CD14-positive monocyte (primary cell): Measurements from ENCODE around the gene AFG3L2. TPM values are rescaled to one million over a fixed set of nuclear protein-coding genes. Genes with fewer than 3 reads are reported as not detected.

Source experiments
- DNase-seq, 3 donors: peaks; one replicate each; pipeline ENCODE4 v3.0.0-alpha.2; 2011 to 2022
- H2AFZ ChIP-seq: 2 replicates; pipeline ENCODE4 v1.6.0; 2012; ENCODE audit warnings: mild to moderate bottlenecking, low read depth, low read length, inconsistent platforms; ENCODE audit not compliant: insufficient read depth, poor library complexity, severe bottlenecking
- H3K27ac ChIP-seq, 2 donors: 1 replicate in 1 of 2; 2 replicates in 1 of 2; pipeline ENCODE4 v1.5.1; 2012 to 2013; ENCODE audit warnings: low read length in 2 of 2, control low read depth in 1 of 2, inconsistent platforms in 1 of 2, low read depth in 1 of 2, mild to moderate bottlenecking in 1 of 2
- H3K27me3 ChIP-seq, 2 donors: one replicate each; pipeline versions ENCODE4 v1.6.0 to v1.6.1; 2011 to 2013; ENCODE audit warnings: low read length in 2 of 2; ENCODE audit not compliant: control insufficient read depth in 2 of 2, insufficient read depth in 2 of 2
- H3K36me3 ChIP-seq, 2 donors: replicated peaks in 1 of 2; 1 replicate in 1 of 2; 2 replicates in 1 of 2; pipeline versions ENCODE4 v1.5.1 to v1.6.1; 2012 to 2013; ENCODE audit warnings: low read length in 2 of 2, control low read depth in 1 of 2, inconsistent platforms in 1 of 2, mild to moderate bottlenecking in 1 of 2; ENCODE audit not compliant: insufficient read depth in 2 of 2, control insufficient read depth in 1 of 2
- H3K4me1 ChIP-seq, 2 donors: 1 replicate in 1 of 2; 2 replicates in 1 of 2; pipeline versions ENCODE4 v1.5.1 to v1.6.1; 2012 to 2013; ENCODE audit warnings: low read length in 2 of 2, control low read depth in 1 of 2, inconsistent platforms in 1 of 2, mild to moderate bottlenecking in 1 of 2, moderate library complexity in 1 of 2; ENCODE audit not compliant: insufficient read depth in 2 of 2, control insufficient read depth in 1 of 2
- H3K4me2 ChIP-seq: replicated peaks from 2 replicates; pipeline ENCODE3; 2012; ENCODE audit warnings: low read length, moderate library complexity, mild to moderate bottlenecking; ENCODE audit not compliant: poor library complexity, severe bottlenecking; ENCODE audit errors: extremely low read depth
- H3K4me3 ChIP-seq, 3 experiments: fragments of 200-600 bp in 1 of 3; sonication (generic) in 1 of 3; replicated peaks in 1 of 3; 1 replicate in 2 of 3; 2 replicates in 1 of 3; pipeline ENCODE4 v1.5.1; 2011 to 2013; ENCODE audit warnings: low read length in 3 of 3, mild to moderate bottlenecking in 3 of 3, control low read depth in 2 of 3, low read depth in 2 of 3, inconsistent platforms in 1 of 3, moderate library complexity in 1 of 3
- H3K79me2 ChIP-seq: 2 replicates; pipeline ENCODE4 v1.6.0; 2012; ENCODE audit warnings: mild to moderate bottlenecking, control low read depth, inconsistent platforms, low read length, moderate library complexity; ENCODE audit not compliant: insufficient read depth
- H3K9ac ChIP-seq: 2 replicates; pipeline ENCODE4 v1.6.0; 2017; ENCODE audit warnings: low read length, mild to moderate bottlenecking; ENCODE audit not compliant: insufficient read depth, poor library complexity, severe bottlenecking
- H3K9me3 ChIP-seq, 2 donors: replicated peaks in 1 of 2; 1 replicate in 1 of 2; 2 replicates in 1 of 2; pipeline versions ENCODE4 v1.5.1 to v1.6.1; 2012 to 2013; ENCODE audit warnings: low read length in 2 of 2, control low read depth in 1 of 2; ENCODE audit not compliant: control insufficient read depth in 1 of 2, insufficient read depth in 1 of 2
- H4K20me1 ChIP-seq: 2 replicates; pipeline ENCODE4 v1.6.0; 2012; ENCODE audit warnings: mild to moderate bottlenecking, low read length, control low read depth, moderate library complexity; ENCODE audit not compliant: insufficient read depth
- H3K27ac Mint-ChIP-seq, 7 donors: one replicate each; pipeline ENCODE4 v1.8.0; 2020; ENCODE audit warnings: mild to moderate bottlenecking in 7 of 7, mixed read lengths in 7 of 7, moderate library complexity in 6 of 7, inconsistent platforms in 2 of 7
- H3K27me3 Mint-ChIP-seq, 3 donors: one replicate each; pipeline ENCODE4 v1.8.0; 2021 to 2022; ENCODE audit warnings: low read depth in 3 of 3, mild to moderate bottlenecking in 3 of 3, mixed read lengths in 3 of 3, moderate library complexity in 3 of 3, inconsistent platforms in 1 of 3
- H3K36me3 Mint-ChIP-seq, 2 donors: one replicate each; pipeline ENCODE4 v1.8.0; 2020; ENCODE audit warnings: mixed read lengths in 2 of 2, inconsistent platforms in 1 of 2, mild to moderate bottlenecking in 1 of 2
- H3K4me1 Mint-ChIP-seq: one replicate; pipeline ENCODE4 v1.8.0; 2020; ENCODE audit warnings: mild to moderate bottlenecking, mixed read lengths
- H3K4me3 Mint-ChIP-seq, 2 donors: one replicate each; pipeline ENCODE4 v1.8.0; 2020; ENCODE audit warnings: mild to moderate bottlenecking in 2 of 2, mixed read lengths in 2 of 2, moderate library complexity in 1 of 2
- H3K9me3 Mint-ChIP-seq, 7 donors: one replicate each; pipeline ENCODE4 v1.8.0; 2020 to 2022; ENCODE audit warnings: mixed read lengths in 7 of 7, mild to moderate bottlenecking in 6 of 7, moderate library complexity in 6 of 7, inconsistent platforms in 2 of 7
- WGBS: methylation state at CpG from one replicate; pipeline ENCODE4 v1.1.5; 2013; ENCODE audit warnings: missing lambda C conversion rate; ENCODE audit not compliant: insufficient coverage; 5-methylcytosine and 5-hydroxymethylcytosine counted together
- intact Hi-C, 2 donors: fragments of 100-400 bp; cut with micrococcal nuclease; formaldehyde crosslinking; loops; one replicate each; pipeline versions ENCODE4 v1.15.0 to v1.15.1; 2023
- polyA plus RNA-seq, 3 donors: library from polyadenylated mRNA; depleted of rRNA in 1 of 3; unstranded in 2 of 3; stranded (reverse) in 1 of 3; fragments of 300-500 nt in 2 of 3; fragments of >200 nt in 1 of 3; fragmentation: Illumina TruSeq in 2 of 3; gene quantifications; 1 replicate in 2 of 3; 2 replicates in 1 of 3; pipeline ENCODE4 v1.2.3, GENCODE V29; 2012 to 2021
- TF ChIP-seq, protein P1 (sequence below): fragments of 200-600 bp; IDR thresholded peaks from one replicate; pipeline ENCODE4 v1.8.0; 2022; ENCODE audit warnings: antibody characterized with exemption, mild to moderate bottlenecking

Gene AFG3L2
- polyA plus RNA-seq, 3 donors, result 13.9 to 15.5 (median 13.9) TPM

DNA sequence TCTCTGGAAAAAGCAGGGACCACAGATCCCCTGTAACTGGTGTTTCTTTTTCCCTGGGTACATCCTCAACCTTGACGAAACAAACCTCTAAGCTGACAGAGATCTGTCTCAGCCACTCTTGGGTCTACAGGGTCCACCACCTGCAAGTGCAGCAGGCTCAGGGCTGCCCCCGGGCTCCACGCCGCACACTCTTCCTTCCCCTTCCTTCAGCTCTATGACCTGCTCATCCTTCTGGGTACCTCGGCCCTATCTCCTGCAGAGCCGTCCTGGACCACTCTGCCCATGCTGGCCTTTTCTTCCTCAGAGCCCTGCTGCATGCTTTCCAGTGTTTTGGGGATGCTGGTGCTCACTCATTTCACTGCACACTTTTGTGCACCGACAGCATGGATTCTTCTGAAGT, 41.5 kb downstream of the AFG3L2 start:
- Mint-ChIP-seq H3K27me3 (no peaks in the 10 kb centered on the region), H3K4me3 (no peak overlapping the region), H3K27ac (peak overlapping the region in 3 of 7 donors; percentile 17 to 70 (median 47)), H3K36me3 (peaks cover 56 to 81% of the 10 kb centered on the region in 2 donors), H3K4me1 (no peaks in the 10 kb centered on the region), H3K9me3 (no peaks in the 10 kb centered on the region)
- no peak overlapping the region for H3K27ac ChIP-seq
- TF ChIP-seq, protein P1, sequence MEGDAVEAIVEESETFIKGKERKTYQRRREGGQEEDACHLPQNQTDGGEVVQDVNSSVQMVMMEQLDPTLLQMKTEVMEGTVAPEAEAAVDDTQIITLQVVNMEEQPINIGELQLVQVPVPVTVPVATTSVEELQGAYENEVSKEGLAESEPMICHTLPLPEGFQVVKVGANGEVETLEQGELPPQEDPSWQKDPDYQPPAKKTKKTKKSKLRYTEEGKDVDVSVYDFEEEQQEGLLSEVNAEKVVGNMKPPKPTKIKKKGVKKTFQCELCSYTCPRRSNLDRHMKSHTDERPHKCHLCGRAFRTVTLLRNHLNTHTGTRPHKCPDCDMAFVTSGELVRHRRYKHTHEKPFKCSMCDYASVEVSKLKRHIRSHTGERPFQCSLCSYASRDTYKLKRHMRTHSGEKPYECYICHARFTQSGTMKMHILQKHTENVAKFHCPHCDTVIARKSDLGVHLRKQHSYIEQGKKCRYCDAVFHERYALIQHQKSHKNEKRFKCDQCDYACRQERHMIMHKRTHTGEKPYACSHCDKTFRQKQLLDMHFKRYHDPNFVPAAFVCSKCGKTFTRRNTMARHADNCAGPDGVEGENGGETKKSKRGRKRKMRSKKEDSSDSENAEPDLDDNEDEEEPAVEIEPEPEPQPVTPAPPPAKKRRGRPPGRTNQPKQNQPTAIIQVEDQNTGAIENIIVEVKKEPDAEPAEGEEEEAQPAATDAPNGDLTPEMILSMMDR, result no peak
- H3K4me1 ChIP-seq, result no peaks in the 10 kb centered on the region
- H4K20me1 ChIP-seq, result peaks cover 3% of the 10 kb centered on the region
- peaks cover 47 to 76% of the 10 kb centered on the region in 2 donors for H3K36me3 ChIP-seq
- no peak overlapping the region for H3K4me2 ChIP-seq
- H3K4me3 ChIP-seq, result no peak overlapping the region
- no peak overlapping the region for H3K9ac ChIP-seq
- no peak overlapping the region for H2AFZ ChIP-seq
- intact Hi-C loops, result no loop called here
- no peaks in the 10 kb centered on the region for H3K79me2 ChIP-seq
- 90% methylated on average over 6 of the region's 7 CpGs for WGBS
- H3K27me3 ChIP-seq, result no peaks in the 10 kb centered on the region
- no peaks in the 10 kb centered on the region for H3K9me3 ChIP-seq
- DNase-seq, result no peak

DNA sequence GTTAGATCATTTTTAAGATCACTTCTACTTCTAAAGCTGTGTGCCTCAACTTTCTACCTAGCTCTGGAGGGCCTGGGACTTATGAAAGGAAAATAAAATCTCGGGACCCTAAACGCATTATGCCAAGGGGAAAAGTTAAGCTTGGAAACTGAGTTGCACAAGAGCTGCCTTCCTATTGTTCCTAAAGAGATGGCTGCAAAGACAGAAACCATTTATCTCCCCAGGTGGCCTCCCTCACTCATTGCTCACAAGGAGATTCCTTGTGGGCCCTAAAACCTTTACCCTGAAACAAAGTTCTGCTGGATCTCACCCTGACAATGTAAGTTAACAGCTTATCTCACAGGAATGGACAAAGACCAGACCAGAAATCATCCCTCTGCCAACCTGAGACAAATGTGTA, 42.2 kb downstream of the AFG3L2 start:
- Histone ChIP-seq H3K4me1 (no peaks in the 10 kb centered on the region), H3K9me3 (no peaks in the 10 kb centered on the region), H4K20me1 (peaks cover 3% of the 10 kb centered on the region), H2AFZ (no peak overlapping the region), H3K27ac (no peak overlapping the region), H3K4me3 (no peak overlapping the region), H3K36me3 (peaks cover 50 to 70% of the 10 kb centered on the region in 2 donors), H3K9ac (no peak overlapping the region), H3K27me3 (no peaks in the 10 kb centered on the region), H3K4me2 (no peak overlapping the region), H3K79me2 (no peaks in the 10 kb centered on the region)
- Mint-ChIP-seq H3K27ac (peak overlapping the region in 2 of 7 donors; percentile 2 to 19), H3K4me3 (no peak overlapping the region), H3K9me3 (no peaks in the 10 kb centered on the region), H3K27me3 (no peaks in the 10 kb centered on the region), H3K4me1 (no peaks in the 10 kb centered on the region), H3K36me3 (peaks cover 53 to 80% of the 10 kb centered on the region in 2 donors)
- TF ChIP-seq, protein P1, result no peak
- no CpG with 5 or more reads among the region's 2 CpGs for WGBS
- intact Hi-C loops, result no loop called here
- DNase-seq, result no peak
